Measurements from ENCODE around the gene IFNAR2. TPM values are rescaled to one million over a fixed set of nuclear protein-coding genes. Genes with fewer than 3 reads are reported as not detected.

Gene IFNAR2
- total and polyA plus RNA-seq, 2 experiments from 2014 or later: 18.2 to 19.6 TPM

GRCh38 chr21:33236013-33236686 is 6.4 kb downstream of the IFNAR2 start:
- Histone ChIP-seq H3K36me3 (replicated peaks; ENCODE audit: insufficient read depth, low read depth) (no peaks in the 10 kb centered on the region), H3K27ac (no peak overlapping the region), H3K79me2 (peaks cover 73% of the 10 kb centered on the region), H4K20me1 (ENCODE audit: insufficient read depth, poor library complexity, severe bottlenecking) (no peaks in the 10 kb centered on the region), H3K4me2 (no peak overlapping the region), H3K9me2 (replicated peaks; ENCODE audit: insufficient read depth) (no peaks in the 10 kb centered on the region), H3K27me3 (no peaks in the 10 kb centered on the region), H3K9me3 (ENCODE audit: low read depth) (no peaks in the 10 kb centered on the region), H3K4me1 (ENCODE audit: insufficient read depth) (peaks cover 8% of the 10 kb centered on the region), H3K4me3 (no peak overlapping the region), H2AFZ (no peak overlapping the region)
- no peak for DNase-seq (ENCODE audit: low spot score)
- TF ChIP-seq EZH2 (IDR thresholded peaks at IDR 0.05; ENCODE audit: borderline replicate concordance) (no peak), EZH2phosphoT487 (IDR thresholded peaks at IDR 0.05; ENCODE audit: low read depth, severe bottlenecking, unreplicated experiment) (no peak)
- TF ChIP-seq, protein P1, sequence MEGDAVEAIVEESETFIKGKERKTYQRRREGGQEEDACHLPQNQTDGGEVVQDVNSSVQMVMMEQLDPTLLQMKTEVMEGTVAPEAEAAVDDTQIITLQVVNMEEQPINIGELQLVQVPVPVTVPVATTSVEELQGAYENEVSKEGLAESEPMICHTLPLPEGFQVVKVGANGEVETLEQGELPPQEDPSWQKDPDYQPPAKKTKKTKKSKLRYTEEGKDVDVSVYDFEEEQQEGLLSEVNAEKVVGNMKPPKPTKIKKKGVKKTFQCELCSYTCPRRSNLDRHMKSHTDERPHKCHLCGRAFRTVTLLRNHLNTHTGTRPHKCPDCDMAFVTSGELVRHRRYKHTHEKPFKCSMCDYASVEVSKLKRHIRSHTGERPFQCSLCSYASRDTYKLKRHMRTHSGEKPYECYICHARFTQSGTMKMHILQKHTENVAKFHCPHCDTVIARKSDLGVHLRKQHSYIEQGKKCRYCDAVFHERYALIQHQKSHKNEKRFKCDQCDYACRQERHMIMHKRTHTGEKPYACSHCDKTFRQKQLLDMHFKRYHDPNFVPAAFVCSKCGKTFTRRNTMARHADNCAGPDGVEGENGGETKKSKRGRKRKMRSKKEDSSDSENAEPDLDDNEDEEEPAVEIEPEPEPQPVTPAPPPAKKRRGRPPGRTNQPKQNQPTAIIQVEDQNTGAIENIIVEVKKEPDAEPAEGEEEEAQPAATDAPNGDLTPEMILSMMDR (IDR thresholded peaks at IDR 0.05; ENCODE audit: poor library complexity): no peak
- WGBS (ENCODE audit: low lambda C conversion rate, missing lambda C conversion rate): 100% methylated on average over 6 of the region's 6 CpGs

- Histone ChIP-seq H3K27ac (no peak overlapping the region), H4K20me1 (ENCODE audit: insufficient read depth, poor library complexity, severe bottlenecking) (no peaks in the 10 kb centered on the region), H3K36me3 (replicated peaks; ENCODE audit: insufficient read depth, low read depth) (no peaks in the 10 kb centered on the region), H2AFZ (no peak overlapping the region), H3K9me2 (replicated peaks; ENCODE audit: insufficient read depth) (no peaks in the 10 kb centered on the region), H3K9me3 (ENCODE audit: low read depth) (no peaks in the 10 kb centered on the region), H3K79me2 (peaks cover 67% of the 10 kb centered on the region), H3K4me3 (no peak overlapping the region), H3K27me3 (no peaks in the 10 kb centered on the region), H3K4me2 (no peak overlapping the region), H3K4me1 (ENCODE audit: insufficient read depth) (peaks cover 8% of the 10 kb centered on the region)
- WGBS (ENCODE audit: low lambda C conversion rate, missing lambda C conversion rate): 92% methylated on average over 2 of the region's 2 CpGs
- no peak for DNase-seq (ENCODE audit: low spot score)
- no peak for TF ChIP-seq EZH2phosphoT487 (IDR thresholded peaks at IDR 0.05; ENCODE audit: low read depth, severe bottlenecking, unreplicated experiment)
Observed at GRCh38 chr21:33236766-33237165, 7.0 kb downstream of the IFNAR2 start.

DNA sequence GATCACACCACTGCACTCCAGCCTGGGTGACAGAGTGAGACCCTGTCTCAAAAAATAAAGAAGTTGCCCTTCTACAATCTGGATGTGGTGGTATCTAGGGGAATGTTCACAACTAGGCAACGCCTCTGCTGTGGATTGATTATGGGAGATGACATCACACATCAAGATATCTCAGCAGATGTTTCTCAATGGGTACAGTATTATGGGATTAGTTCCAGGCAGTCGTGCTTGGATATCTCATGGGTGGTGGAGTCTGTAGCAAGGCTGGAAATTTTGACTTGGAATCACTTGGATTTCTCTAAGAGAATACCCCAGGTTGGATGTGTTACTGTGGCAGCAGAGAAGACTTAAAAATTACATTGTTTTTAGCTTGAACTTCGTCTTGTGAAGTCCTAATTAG is 7.7 kb downstream of the IFNAR2 start:
- Histone ChIP-seq H3K4me1 (ENCODE audit: insufficient read depth) (peaks cover 2% of the 10 kb centered on the region), H4K20me1 (ENCODE audit: insufficient read depth, poor library complexity, severe bottlenecking) (no peaks in the 10 kb centered on the region), H2AFZ (no peak overlapping the region), H3K27ac (no peak overlapping the region), H3K9me2 (replicated peaks; ENCODE audit: insufficient read depth) (no peaks in the 10 kb centered on the region), H3K4me2 (no peak overlapping the region), H3K79me2 (peaks cover 60% of the 10 kb centered on the region), H3K27me3 (no peaks in the 10 kb centered on the region), H3K4me3 (no peak overlapping the region), H3K9me3 (ENCODE audit: low read depth) (no peaks in the 10 kb centered on the region), H3K36me3 (replicated peaks; ENCODE audit: insufficient read depth, low read depth) (no peaks in the 10 kb centered on the region)
- no peak for TF ChIP-seq EZH2 (IDR thresholded peaks at IDR 0.05; ENCODE audit: borderline replicate concordance)
- TF ChIP-seq EZH2phosphoT487 (IDR thresholded peaks at IDR 0.05; ENCODE audit: low read depth, severe bottlenecking, unreplicated experiment): no peak
- TF ChIP-seq, protein P1 (IDR thresholded peaks at IDR 0.05; ENCODE audit: poor library complexity): no peak
- WGBS (ENCODE audit: low lambda C conversion rate, missing lambda C conversion rate): 83% methylated on average over 3 of the region's 3 CpGs
- DNase-seq (ENCODE audit: low spot score): no peak

DNA sequence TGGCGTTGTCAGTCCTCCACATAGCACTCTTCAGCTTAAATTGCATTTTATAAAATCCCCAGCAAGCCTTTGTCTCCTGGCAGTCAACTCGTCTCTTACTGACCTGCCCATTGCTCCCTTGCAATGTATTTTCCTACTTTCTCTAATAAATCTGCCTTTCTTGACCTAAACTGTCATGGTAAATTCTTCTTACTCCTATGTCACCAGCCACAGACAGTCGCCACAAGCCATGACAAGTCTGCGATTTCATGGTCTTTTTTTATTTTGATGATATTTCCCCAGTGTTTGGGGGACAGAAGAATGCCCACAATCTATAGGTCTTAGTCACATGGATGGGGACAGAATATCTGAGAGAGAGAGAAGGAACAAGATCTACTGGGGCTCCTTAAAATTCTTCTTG is 8.4 kb downstream of the IFNAR2 start:
- Histone ChIP-seq H3K9me2 (replicated peaks; ENCODE audit: insufficient read depth) (no peaks in the 10 kb centered on the region), H3K27ac (no peak overlapping the region), H4K20me1 (ENCODE audit: insufficient read depth, poor library complexity, severe bottlenecking) (no peaks in the 10 kb centered on the region), H3K4me1 (ENCODE audit: insufficient read depth) (no peaks in the 10 kb centered on the region), H3K27me3 (no peaks in the 10 kb centered on the region), H3K36me3 (replicated peaks; ENCODE audit: insufficient read depth, low read depth) (no peaks in the 10 kb centered on the region), H3K4me3 (no peak overlapping the region), H2AFZ (no peak overlapping the region), H3K9me3 (ENCODE audit: low read depth) (no peaks in the 10 kb centered on the region), H3K79me2 (peaks cover 53% of the 10 kb centered on the region), H3K4me2 (no peak overlapping the region)
- WGBS (ENCODE audit: low lambda C conversion rate, missing lambda C conversion rate): 93% methylated on average over 4 of the region's 4 CpGs
- no peak for TF ChIP-seq EZH2 (IDR thresholded peaks at IDR 0.05; ENCODE audit: borderline replicate concordance)
- no peak for TF ChIP-seq EZH2phosphoT487 (IDR thresholded peaks at IDR 0.05; ENCODE audit: low read depth, severe bottlenecking, unreplicated experiment)
- TF ChIP-seq, protein P1 (IDR thresholded peaks at IDR 0.05; ENCODE audit: poor library complexity): no peak
- no peak for DNase-seq (ENCODE audit: low spot score)

Data from hepatocyte (in vitro differentiated cells).